Cardiac muscle cell (in vitro differentiated cells and primary cell): ENCODE data around the gene CELF2. TPM values are rescaled to one million over a fixed set of nuclear protein-coding genes. Genes with fewer than 3 reads are reported as not detected.
A peak's percentile ranks its signal among the peaks of the same experiment; 100 is the strongest.
"Not testable (repeated sequence)": the region's sequence is repeated elsewhere in the genome, so short reads cannot be mapped to it uniquely, and the experiment has no call there.

ENCODE experiments used
- DNase-seq, 2 donors: peaks; one replicate each; pipeline versions ENCODE4 v3.0.0 to v3.0.0-alpha.2; 2010 to 2017; ENCODE audit warnings: low read depth in 1 of 2, low spot score in 1 of 2
- H3K27ac ChIP-seq: fragments of 200-600 bp; sonication (generic); 2 replicates; pipeline ENCODE4 v1.5.1; 2016
- H3K27me3 ChIP-seq: fragments of 200-600 bp; sonication (generic); 2 replicates; pipeline ENCODE4 v1.6.0; 2016; ENCODE audit warnings: control low read depth
- H3K36me3 ChIP-seq: fragments of 200-600 bp; sonication (generic); 2 replicates; pipeline ENCODE4 v1.5.1; 2016; ENCODE audit warnings: control low read depth
- H3K4me1 ChIP-seq: fragments of 200-600 bp; sonication (generic); 2 replicates; pipeline ENCODE4 v1.8.1; 2017; ENCODE audit warnings: low read depth, mild to moderate bottlenecking, mixed run types
- H3K4me3 ChIP-seq: fragments of 200-600 bp; sonication (generic); 2 replicates; pipeline ENCODE4 v1.5.1; 2016; ENCODE audit warnings: mild to moderate bottlenecking
- H3K9me3 ChIP-seq: fragments of 200-600 bp; sonication (generic); 2 replicates; pipeline ENCODE4 v1.5.1; 2017; ENCODE audit warnings: low read depth, mild to moderate bottlenecking, control low read depth
- polyA plus RNA-seq: library from polyadenylated mRNA; unstranded; fragments of >200 nt; fragmentation: Nextera tagmentation; extraction: Ambion mirVana; gene quantifications from 2 replicates; pipeline ENCODE4 v1.2.1, GENCODE V29; 2016
- total RNA-seq: library from RNA; depleted of rRNA; stranded (reverse); fragments of >200 nt; gene quantifications from 2 replicates; pipeline ENCODE4 v1.2.3, GENCODE V29; 2016
- TF ChIP-seq, protein P1 (sequence below): IDR thresholded peaks from 2 replicates; pipeline ENCODE4 v1.5.1; 2012; ENCODE audit warnings: low read depth, mild to moderate bottlenecking, low read length

The CELF2 gene
- total and polyA plus RNA-seq, 2 experiments from 2014 or later, result 66.9 to 82.7 TPM

DNA sequence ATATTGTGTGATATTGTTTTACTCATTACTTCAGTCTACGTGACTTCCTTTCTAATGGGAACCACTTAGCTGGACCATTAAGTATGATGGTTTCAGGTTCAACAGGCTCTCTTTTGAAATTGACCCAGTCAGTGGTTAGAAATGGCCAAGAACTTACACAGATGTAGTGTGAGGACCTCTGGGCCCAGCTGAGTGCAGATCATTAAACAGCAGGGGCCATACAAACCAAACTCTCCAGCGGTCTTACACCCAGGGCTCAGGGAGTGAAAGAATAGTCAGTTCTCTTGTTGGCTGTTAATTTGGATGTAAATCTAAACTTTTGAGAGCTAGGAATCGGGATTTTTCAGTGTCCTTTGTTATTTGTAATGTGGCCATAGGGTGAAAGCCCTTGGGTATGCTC is 107.3 kb downstream of the CELF2 start:
- H3K4me1 ChIP-seq, result peaks cover 27% of the 10 kb centered on the region
- H3K27me3 ChIP-seq, result no peaks in the 10 kb centered on the region
- no peak for DNase-seq
- no peak overlapping the region for H3K27ac ChIP-seq
- no peak overlapping the region for H3K4me3 ChIP-seq
- TF ChIP-seq, protein P1, sequence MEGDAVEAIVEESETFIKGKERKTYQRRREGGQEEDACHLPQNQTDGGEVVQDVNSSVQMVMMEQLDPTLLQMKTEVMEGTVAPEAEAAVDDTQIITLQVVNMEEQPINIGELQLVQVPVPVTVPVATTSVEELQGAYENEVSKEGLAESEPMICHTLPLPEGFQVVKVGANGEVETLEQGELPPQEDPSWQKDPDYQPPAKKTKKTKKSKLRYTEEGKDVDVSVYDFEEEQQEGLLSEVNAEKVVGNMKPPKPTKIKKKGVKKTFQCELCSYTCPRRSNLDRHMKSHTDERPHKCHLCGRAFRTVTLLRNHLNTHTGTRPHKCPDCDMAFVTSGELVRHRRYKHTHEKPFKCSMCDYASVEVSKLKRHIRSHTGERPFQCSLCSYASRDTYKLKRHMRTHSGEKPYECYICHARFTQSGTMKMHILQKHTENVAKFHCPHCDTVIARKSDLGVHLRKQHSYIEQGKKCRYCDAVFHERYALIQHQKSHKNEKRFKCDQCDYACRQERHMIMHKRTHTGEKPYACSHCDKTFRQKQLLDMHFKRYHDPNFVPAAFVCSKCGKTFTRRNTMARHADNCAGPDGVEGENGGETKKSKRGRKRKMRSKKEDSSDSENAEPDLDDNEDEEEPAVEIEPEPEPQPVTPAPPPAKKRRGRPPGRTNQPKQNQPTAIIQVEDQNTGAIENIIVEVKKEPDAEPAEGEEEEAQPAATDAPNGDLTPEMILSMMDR, result no peak
- no peaks in the 10 kb centered on the region for H3K9me3 ChIP-seq
- no peaks in the 10 kb centered on the region for H3K36me3 ChIP-seq

DNA sequence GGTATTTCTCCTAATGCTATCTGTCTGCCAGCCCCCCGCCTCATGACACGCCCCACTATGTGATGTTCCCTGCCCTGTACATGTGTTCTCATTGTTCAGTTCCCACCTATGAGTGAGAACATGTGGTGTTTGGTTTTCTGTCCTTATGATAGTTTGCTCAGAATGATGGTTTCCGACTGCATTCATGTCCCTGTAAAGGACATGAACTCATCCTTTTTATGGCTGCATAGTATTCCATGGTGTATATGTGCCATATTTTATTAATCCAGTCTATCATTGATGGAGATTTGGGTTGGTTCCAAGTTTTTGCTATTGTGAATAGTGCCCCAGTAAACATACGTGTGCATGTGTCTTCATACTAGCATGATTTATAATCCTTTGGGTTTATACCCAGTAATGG is 109.3 kb downstream of the CELF2 start:
- not testable (repeated sequence) for H3K36me3 ChIP-seq, H3K27me3 ChIP-seq, H3K4me1 ChIP-seq, H3K4me3 ChIP-seq, DNase-seq, H3K27ac ChIP-seq, H3K9me3 ChIP-seq

DNA sequence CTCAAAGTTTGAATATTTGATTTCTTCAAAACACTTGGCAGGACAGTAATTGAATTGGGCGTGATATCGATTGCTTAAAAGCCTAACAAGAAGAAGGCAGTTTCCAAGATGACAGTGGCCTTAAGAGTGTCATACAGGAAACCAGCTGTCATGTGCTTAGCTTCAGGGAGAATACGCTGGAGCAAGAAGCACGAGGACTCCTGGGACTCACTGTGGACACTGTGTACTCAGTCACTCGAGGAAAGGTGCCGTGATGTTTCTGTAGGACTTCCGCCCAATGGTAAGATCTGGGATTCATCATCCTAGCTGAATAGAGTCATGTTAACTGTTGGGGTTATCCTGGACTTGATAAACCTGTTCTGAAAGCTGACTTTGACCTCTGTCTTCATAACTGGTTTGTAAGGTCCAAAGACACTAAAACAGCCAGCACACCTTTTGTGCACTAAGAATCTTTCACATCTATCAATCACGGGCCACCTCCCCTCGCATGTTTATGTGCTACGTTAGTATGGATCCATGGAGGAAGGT is 113.5 kb downstream of the CELF2 start:
- H3K4me1 ChIP-seq, result peaks cover 4% of the 10 kb centered on the region
- TF ChIP-seq, protein P1, result no peak
- H3K27me3 ChIP-seq, result no peaks in the 10 kb centered on the region
- H3K9me3 ChIP-seq, result no peaks in the 10 kb centered on the region
- no peaks in the 10 kb centered on the region for H3K36me3 ChIP-seq
- H3K27ac ChIP-seq, result no peak overlapping the region
- no peak overlapping the region for H3K4me3 ChIP-seq
- DNase-seq, result no peak

DNA sequence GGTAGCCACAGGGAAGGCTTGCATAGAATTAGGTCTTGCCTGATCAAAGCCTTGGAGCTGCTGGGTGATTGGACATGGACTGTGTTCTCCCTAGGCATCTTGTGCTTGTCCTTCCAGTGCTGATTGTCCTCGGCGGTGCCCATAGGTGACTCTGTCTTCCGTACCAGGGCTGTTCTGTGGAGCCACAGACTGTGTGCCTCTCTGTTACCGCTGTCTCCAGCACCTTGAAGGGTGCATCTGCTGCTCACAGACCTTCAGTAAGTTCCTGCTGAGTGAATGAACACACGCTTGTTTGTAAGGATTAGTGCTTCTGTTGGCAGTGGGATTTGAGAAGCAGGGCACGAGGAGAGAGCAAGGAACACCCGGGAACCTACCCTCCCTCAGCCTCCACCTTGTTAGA is 116.7 kb downstream of the CELF2 start:
- peak overlapping the region; percentile 25 for H3K27ac ChIP-seq
- H3K4me3 ChIP-seq, result no peak overlapping the region
- no peaks in the 10 kb centered on the region for H3K27me3 ChIP-seq
- TF ChIP-seq, protein P1, result no peak
- peaks cover 7% of the 10 kb centered on the region for H3K4me1 ChIP-seq
- no peaks in the 10 kb centered on the region for H3K9me3 ChIP-seq
- DNase-seq, result no peak
- no peaks in the 10 kb centered on the region for H3K36me3 ChIP-seq

DNA sequence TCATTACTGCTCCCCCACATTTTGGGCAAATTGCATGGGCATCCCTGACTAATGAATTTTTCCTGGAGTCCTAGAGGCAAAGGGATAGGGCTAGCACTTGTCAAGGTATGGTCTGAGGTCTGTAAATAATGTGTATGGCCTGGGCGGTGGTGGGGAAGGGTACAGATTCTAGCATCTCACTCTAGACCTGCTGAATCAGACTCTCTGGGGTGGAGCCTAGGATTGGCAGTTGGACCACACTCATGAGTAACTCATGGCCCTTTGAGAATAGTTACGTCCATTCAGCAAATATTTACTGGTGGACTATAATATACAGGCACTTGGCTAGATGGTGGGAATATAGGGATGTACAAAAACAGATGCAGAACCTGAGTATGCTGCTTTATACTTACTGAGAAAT is 118.0 kb downstream of the CELF2 start:
- H3K36me3 ChIP-seq, result no peaks in the 10 kb centered on the region
- no peaks in the 10 kb centered on the region for H3K9me3 ChIP-seq
- TF ChIP-seq, protein P1, result no peak
- H3K27me3 ChIP-seq, result no peaks in the 10 kb centered on the region
- peak overlapping the region; percentile 20 for H3K27ac ChIP-seq
- peaks cover 8% of the 10 kb centered on the region for H3K4me1 ChIP-seq
- H3K4me3 ChIP-seq, result no peak overlapping the region
- no peak for DNase-seq

DNA sequence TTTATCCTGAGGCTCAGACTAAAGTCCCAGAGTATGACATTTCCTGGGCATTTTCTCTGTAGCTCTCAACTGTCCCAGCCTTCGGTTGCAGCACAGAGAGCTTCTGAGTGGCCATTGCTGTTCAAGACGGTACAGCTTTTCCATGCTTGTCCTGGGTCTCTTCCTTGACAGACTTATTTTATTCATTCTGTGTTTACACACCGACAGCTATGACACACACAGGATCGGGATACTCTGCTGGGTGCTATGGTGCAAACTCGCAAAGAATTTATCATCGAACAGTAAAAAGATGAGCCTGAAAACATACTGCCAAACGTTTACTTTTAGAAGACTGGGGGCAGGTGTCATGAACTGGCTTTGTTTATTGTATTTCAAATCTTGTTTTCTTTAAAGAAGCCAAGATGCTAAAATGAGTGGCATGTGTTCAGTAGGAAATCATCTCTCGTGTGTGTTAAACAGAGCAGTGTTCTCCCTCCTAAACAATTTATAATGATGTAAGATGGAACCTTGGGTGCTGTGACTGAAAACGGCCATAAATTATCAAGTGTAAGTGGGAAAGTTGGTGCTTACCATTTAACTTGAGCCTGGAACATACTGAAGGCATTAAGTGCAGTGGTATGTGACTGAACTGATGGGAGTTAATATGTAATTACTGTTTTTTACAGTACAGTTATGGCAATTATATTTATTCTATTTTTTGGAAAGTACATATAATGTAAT is 120.8 kb downstream of the CELF2 start:
- Histone ChIP-seq H3K36me3 (no peaks in the 10 kb centered on the region), H3K27me3 (no peaks in the 10 kb centered on the region), H3K4me3 (no peak overlapping the region), H3K27ac (no peak overlapping the region), H3K4me1 (peaks cover 8% of the 10 kb centered on the region), H3K9me3 (no peaks in the 10 kb centered on the region)
- TF ChIP-seq, protein P1, result no peak
- no peak for DNase-seq
